KG1 (cell line): ENCODE results near the gene SSR1.
A peak's percentile ranks its signal among the peaks of the same experiment; 100 is the strongest.
"Not testable (repeated sequence)": the region's sequence is repeated elsewhere in the genome, so short reads cannot be mapped to it uniquely, and the experiment has no call there.

ENCODE experiments used
- DNase-seq: peaks from one replicate; lab custom pipeline; 2025; lab: John Stamatoyannopoulos, UW

Gene SSR1

GRCh38 chr6:7312616-7313504, at the start of gene SSR1:
Gene SSR1 (minus strand): TSS chr6:7313199. CDS start chr6:7313120, 79 bp downstream.
- DNase-seq: peak; percentile 97

DNA sequence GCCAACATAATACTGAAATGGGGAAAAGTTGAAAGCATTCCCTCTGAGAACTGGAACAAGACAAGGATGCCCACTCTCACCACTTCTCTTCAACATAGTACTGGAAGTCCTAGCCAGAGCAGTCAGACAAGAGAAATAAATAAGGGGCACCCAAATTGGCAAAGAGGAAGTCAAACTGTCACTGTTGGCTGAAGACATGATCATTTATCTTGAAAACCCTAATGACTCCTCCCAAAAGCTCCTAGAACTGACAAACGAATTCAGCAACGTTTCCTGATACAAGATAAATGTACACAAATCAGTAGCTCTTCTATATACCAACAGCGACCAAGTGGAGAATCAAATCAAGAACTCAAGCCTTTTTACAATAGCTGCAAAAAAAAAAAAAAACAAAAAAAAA, 38.9 kb upstream of the SSR1 start:
- DNase-seq: not testable (repeated sequence)

DNA sequence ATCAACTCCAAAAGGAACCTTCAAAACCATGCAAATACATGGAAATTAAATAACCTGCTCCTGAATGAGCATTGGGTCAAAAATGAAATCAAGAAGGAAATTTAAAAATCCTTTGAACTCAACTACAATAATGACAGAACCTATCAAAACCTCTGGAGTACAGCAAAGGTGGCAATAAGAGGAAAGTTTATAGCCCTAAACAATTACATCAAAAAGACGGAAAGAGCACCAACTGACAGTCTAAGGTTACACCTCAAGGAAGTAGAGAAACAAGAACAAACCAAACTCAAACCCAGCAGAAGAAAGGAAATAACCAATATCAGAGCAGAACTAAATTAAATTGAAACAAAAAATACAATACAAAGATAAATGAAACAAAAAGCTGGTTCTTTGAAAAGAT, 37.6 kb upstream of the SSR1 start:
- not testable (repeated sequence) for DNase-seq

DNA sequence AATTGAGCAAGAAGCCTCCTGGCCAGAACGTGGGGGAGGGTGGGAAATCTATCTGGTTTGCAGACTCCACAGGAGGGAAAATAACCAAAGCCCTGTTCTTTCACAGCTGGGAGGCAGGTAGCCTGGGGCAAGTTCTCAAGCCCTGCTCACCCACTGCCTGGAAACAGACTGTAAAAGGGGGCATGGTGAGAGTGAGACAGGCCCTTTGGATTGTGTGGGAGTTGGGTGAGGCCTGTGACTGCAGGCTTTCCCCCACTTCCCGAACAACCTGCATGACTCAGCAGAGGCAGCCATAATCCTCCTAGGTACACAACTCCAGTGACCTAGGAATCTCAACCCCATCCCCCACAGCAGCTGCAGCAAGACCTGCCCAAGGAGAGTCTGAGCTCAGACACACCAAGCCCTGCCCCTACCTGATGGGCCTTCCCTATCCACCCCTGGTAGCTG, 34.6 kb upstream of the SSR1 start:
- DNase-seq: not testable (repeated sequence)

DNA sequence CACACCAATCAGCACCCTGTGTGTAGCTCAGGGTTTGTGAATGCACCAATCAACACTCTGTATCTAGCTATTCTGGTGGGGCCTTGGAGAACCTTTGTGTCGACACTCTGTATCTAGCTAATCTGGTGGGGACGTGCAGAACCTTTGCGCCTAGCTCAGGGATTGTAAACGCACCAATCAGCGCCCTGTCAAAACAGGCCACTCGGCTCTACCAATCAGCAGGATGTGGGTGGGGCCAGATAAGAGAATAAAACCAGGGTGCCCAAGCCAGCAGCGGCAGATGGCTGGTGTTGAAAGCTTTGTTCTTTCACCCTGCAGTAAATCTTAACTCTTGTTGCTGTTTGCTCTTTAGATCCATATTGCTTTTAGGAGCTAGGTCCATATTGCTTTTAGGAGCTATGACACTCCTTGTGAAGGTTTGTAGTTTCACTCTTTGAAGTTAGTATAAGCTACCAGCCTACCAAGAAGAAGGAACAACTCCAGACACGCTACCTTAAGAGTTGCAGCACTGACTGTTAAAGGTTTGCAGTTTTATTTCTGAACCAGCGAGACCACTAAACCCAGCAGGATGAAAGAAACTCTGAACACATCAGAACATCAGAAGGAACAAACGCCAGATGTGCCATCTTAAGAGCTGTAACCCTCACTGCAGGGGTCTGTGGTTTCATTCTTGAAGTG, 31.9 kb upstream of the SSR1 start:
- DNase-seq: not testable (repeated sequence)

- DNase-seq: no peak
Measured at GRCh38 chr6:7343546-7344475, 30.8 kb upstream of the SSR1 start.

DNA sequence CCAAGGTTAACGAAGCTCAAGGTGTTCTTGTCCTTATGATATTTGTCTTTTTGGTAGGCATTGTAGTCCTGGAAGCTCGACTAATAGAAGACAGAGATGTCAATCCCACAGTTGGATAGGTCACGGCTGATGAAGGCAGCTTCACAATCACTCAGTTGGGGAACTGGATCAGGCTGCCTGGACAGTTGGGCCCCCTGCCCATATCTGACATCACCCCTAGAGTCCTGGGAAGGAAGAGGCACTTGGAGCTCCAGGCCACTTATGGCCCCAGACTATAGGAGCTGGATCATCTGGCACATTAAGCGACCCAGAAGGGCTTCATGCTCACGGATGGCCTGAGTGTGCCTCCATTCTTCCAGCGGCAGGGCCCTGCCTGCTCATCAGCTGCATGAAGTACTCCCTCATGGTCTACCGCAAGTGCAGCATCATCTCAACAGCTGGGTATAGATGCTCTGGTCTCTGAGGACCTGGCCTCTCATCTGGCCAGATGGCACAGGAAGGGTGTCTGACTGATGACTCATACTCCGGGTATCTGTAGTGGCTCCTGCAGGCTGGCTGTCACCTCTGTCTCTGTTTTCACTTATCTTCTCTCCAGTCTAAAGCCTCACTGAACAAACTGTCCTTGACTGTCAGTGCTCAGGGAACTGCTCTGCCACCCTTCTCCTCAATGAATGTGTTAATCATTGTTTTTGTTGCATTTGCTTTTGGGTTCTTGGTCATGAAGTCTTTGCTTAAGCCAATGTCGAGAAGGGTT, 29.2 kb upstream of the SSR1 start:
- DNase-seq: no peak

GRCh38 chr6:7341271-7341670, 28.3 kb upstream of the SSR1 start:
- DNase-seq: no peak

- DNase-seq: not testable (repeated sequence)
Measured at GRCh38 chr6:7339007-7339732, 26.2 kb upstream of the SSR1 start.

GRCh38 chr6:7338031-7338430, 25.0 kb upstream of the SSR1 start:
- no peak for DNase-seq

DNA sequence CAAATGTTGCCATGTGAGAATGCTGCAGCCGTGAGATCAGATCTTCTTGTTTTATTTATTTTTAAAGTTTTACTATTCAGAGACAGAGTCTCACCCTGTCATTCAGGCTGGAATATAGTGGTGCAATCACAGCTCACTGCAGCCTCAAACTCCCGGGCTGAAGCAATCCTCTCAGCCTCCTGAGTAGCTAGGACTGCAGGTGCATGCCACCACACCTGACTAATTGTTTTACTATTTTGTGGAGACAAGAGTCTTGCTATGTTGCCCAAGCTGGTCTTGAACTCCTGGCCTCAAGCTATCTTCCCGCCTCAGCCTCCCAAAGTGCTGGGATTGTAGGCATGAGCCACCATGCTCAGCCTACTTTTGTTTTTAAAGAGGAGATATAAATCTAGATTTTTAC, 22.5 kb upstream of the SSR1 start:
- no peak for DNase-seq

DNA sequence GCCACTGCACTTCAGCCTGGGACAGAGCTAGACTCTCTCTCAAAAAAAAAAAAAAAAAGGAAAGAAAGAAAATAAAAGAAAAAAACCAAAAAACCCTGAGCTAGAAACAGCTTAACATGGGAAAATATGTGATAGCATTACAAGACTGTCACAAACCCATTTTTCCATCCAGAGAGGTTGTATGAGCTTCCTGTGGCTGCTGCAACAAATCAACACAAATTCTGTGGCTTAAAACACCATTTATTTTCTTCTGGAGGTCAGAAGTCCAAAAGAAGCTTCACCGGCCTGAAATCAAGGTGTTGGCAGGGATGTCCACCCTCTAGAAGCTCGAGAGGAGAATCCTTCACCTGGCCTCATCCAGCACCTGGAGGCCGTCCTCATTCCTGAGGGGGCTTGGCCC, 21.7 kb upstream of the SSR1 start:
- DNase-seq: no peak

- DNase-seq: no peak
Measured at GRCh38 chr6:7332090-7332745, 19.2 kb upstream of the SSR1 start.

DNA sequence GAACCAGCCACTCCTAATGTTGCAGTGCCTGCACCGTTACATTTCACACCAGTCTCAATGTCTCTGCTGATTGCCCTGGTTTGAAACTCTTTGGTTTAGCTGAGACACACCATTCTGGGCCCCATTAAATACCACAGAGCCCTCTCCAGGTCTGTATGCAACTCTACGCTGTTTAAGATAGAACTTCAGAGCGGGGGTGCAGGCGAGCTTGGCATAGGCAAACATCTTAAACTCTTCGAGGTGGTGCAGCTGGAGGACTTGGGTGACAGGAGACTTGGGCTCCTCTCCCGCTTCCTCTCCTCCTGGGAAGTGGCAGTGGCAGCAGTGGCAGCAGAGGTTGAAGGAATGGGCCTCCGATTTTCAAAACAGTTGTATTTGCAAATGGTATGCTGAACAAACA, 18.5 kb upstream of the SSR1 start:
- no peak for DNase-seq

GRCh38 chr6:7328243-7328642, 15.2 kb upstream of the SSR1 start:
- DNase-seq: no peak

DNA sequence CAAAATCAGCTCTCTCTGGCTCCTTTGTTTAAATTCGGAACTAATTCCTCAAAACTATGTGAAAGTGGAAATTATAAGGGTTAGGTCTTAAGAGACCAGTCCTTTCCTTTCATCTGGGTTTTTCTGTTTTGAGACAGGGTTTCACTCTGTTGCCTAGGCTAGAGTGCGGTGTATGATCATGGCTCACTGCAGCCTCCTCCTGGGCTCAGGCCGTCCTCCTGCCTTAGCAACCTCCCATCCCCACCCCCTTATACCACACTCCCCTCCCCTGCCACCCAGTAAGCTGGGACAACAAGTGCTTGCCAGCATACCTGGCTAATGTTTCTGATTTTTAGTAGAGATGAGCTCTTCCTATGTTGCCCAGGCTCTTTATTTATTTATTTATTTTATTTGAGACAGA, 12.8 kb upstream of the SSR1 start:
- no peak for DNase-seq

DNA sequence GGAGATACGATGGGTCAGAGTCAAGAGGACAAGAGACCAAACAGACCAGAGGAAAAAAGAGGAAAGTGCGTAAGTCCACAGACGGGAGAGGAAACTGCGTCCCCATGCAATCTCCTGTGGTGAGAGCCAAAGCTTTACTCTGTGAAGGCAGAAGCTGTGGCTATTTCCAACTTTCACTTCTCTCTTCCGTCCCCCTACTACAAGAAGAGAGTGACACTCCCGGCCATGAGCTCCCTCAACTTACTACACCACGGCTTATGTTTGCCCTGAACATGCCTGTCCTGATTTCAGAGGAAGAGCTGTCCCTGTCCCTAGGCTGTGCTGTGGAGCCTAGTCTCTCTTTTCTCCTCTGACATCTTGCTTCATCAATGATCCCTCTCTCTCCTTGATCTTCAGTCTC, 11.5 kb upstream of the SSR1 start:
- DNase-seq: peak; percentile 46

GRCh38 chr6:7323074-7323473, 10.1 kb upstream of the SSR1 start:
- DNase-seq: no peak

DNA sequence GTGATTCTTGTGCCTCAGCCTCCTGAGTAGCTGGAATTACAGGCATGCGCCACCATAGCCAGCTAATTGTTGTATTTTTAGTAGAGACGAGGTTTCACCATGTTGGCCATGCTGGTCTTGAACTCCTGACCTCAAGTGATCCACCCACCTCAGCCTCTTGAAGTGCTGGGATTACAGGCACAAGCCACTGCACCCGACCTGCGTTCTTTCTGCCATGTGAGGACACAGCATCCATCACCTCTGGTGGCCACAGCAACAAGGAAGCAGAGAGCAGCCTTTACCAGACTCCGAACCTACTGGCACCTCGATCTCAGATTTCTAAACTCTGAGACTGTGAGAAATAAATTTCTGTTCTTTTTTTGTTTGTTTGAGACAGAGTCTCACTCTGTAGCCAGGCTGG, 8.9 kb upstream of the SSR1 start:
- DNase-seq: not testable (repeated sequence)

DNA sequence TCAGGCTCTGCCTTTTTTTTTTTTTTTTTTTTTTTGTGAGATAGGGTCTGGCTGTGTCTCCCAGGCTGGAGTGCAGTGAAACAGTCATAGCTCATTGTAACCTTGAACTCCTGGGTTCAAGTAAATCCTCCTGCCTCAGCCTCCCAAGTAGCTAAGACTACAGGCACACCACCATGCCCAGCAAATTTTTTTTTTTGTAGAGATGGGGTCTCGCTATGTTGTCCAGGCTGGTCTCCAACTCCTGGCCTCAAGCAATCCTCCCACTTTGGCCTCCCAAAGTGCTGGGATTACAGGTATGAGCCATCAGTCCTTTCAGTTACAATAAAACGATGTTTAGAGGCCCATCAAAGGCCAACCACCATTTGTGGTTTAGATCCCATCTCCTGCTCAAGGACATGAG, 6.4 kb upstream of the SSR1 start:
- not testable (repeated sequence) for DNase-seq
